HG03457 (cell line): ENCODE results near the gene MREG.

Experiments used
- ATAC-seq: cut with Tn5 transposase; IDR thresholded peaks from one replicate; pipeline ENCODE4 v1.9.1; 2021; ENCODE audit warnings: moderate number of reproducible peaks; ENCODE audit not compliant: unreplicated experiment

MREG gene

GRCh38 chr2:215899141-215900074 is 113.9 kb downstream of the MREG start:
- ATAC-seq, result no peak

- no peak for ATAC-seq
These were observed 115.0 kb downstream of the MREG start for GRCh38 chr2:215898363-215898762.

- ATAC-seq, result no peak
These were observed 116.4 kb downstream of the MREG start for GRCh38 chr2:215896921-215897320.

- ATAC-seq, result no peak
These were observed 118.0 kb downstream of the MREG start for GRCh38 chr2:215895330-215895729.
